ENCODE results near the gene TMEM139. TPM values are rescaled to one million over a fixed set of nuclear protein-coding genes. Genes with fewer than 3 reads are reported as not detected.

TMEM139 gene
- total RNA-seq, 1 donor from 2014 or later: 0.20 TPM

DNA sequence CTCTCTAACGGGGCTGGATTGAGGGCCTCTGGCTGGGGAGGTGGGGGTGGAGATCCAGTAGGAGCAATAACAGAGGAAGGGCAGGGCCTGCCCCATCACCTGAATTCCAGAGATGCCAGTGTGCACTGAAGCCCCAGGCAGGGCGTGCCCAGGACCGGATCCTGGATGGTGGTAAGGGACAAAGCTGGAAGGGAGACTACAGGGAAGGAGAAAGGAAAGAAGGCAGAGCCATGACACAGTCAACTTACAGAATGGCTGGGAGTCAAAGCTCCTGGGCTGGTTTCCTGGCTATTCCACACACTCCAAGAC, 666 bp downstream of the TMEM139 start:
- H3K9me3 Mint-ChIP-seq (ENCODE audit: unreplicated experiment): peaks cover 4% of the 10 kb centered on the region
- Histone ChIP-seq H3K27me3 (ENCODE audit: insufficient read depth, low read length) (no peaks in the 10 kb centered on the region), H3K79me2 (ENCODE audit: insufficient read depth, low read length) (peaks cover 22% of the 10 kb centered on the region), H4K20me1 (ENCODE audit: insufficient read depth, low read length) (peaks cover 12% of the 10 kb centered on the region), H3K9me3 (ENCODE audit: insufficient read depth, low read depth, low read length) (no peaks in the 10 kb centered on the region), H3K4me3 (ENCODE audit: insufficient read depth, low read depth, low read length) (no peak overlapping the region), H3K9ac (ENCODE audit: low read length) (no peak overlapping the region), H3K36me3 (ENCODE audit: insufficient read depth, low read length) (no peaks in the 10 kb centered on the region), H3K4me2 (ENCODE audit: low read length) (no peak overlapping the region), H3K27ac (ENCODE audit: low read depth, low read length) (no peak overlapping the region), H2AFZ (ENCODE audit: low read depth, low read length) (no peak overlapping the region), H3K4me1 (ENCODE audit: insufficient read depth, low read length) (peaks cover 7% of the 10 kb centered on the region)
- H3K4me3 Mint-ChIP-seq (ENCODE audit: unreplicated experiment): no peak overlapping the region
- FAIRE-seq (no peak), DNase-seq (ENCODE audit: low read depth) (no peak)
- H3K36me3 Mint-ChIP-seq (ENCODE audit: low read depth, unreplicated experiment): no peaks in the 10 kb centered on the region
- peaks cover 13% of the 10 kb centered on the region for H3K4me1 Mint-ChIP-seq (ENCODE audit: low read depth, unreplicated experiment)
- H3K27ac Mint-ChIP-seq (ENCODE audit: unreplicated experiment): peak overlapping the region; percentile 68
- TF ChIP-seq EZH2 (IDR thresholded peaks at IDR 0.05; ENCODE audit: insufficient read depth, low read length): no peak
- TF ChIP-seq, protein P1, sequence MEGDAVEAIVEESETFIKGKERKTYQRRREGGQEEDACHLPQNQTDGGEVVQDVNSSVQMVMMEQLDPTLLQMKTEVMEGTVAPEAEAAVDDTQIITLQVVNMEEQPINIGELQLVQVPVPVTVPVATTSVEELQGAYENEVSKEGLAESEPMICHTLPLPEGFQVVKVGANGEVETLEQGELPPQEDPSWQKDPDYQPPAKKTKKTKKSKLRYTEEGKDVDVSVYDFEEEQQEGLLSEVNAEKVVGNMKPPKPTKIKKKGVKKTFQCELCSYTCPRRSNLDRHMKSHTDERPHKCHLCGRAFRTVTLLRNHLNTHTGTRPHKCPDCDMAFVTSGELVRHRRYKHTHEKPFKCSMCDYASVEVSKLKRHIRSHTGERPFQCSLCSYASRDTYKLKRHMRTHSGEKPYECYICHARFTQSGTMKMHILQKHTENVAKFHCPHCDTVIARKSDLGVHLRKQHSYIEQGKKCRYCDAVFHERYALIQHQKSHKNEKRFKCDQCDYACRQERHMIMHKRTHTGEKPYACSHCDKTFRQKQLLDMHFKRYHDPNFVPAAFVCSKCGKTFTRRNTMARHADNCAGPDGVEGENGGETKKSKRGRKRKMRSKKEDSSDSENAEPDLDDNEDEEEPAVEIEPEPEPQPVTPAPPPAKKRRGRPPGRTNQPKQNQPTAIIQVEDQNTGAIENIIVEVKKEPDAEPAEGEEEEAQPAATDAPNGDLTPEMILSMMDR (IDR thresholded peaks at IDR 0.05; ENCODE audit: insufficient read depth, low read depth, low read length): no peak
- no peaks in the 10 kb centered on the region for H3K27me3 Mint-ChIP-seq (ENCODE audit: low read depth, unreplicated experiment)

DNA sequence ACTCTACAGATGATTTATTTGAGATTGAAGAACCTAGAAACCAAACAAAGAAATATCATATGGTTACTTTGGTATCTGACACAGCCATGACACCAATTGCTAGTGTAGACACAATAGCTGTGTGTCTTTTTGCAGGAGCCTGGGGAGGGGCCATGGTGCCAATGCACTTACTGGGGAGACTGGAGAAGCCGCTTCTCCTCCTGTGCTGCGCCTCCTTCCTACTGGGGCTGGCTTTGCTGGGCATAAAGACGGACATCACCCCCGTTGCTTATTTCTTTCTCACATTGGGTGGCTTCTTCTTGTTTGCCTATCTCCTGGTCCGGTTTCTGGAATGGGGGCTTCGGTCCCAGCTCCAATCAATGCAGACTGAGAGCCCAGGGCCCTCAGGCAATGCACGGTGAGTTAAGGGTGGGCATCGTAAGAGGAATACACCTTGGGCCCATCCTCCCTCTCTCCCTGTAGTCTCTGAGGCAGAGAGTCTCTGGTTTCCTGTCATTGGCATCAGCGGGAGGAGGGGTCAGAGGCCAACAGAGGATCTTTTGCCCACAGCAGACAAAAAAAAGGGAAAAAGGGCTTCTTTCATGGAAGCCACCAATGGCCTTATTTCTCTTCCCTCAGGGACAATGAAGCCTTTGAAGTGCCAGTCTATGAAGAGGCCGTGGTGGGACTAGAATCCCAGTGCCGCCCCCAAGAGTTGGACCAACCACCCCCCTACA, 1.2 kb downstream of the TMEM139 start:
- Histone ChIP-seq H3K4me1 (ENCODE audit: insufficient read depth, low read length) (peaks cover 8% of the 10 kb centered on the region), H3K9ac (ENCODE audit: low read length) (no peak overlapping the region), H3K27me3 (ENCODE audit: insufficient read depth, low read length) (no peaks in the 10 kb centered on the region), H3K9me3 (ENCODE audit: insufficient read depth, low read depth, low read length) (no peaks in the 10 kb centered on the region), H3K79me2 (ENCODE audit: insufficient read depth, low read length) (peaks cover 28% of the 10 kb centered on the region), H3K36me3 (ENCODE audit: insufficient read depth, low read length) (no peaks in the 10 kb centered on the region), H3K27ac (ENCODE audit: low read depth, low read length) (no peak overlapping the region), H3K4me3 (ENCODE audit: insufficient read depth, low read depth, low read length) (no peak overlapping the region), H4K20me1 (ENCODE audit: insufficient read depth, low read length) (peaks cover 18% of the 10 kb centered on the region), H2AFZ (ENCODE audit: low read depth, low read length) (no peak overlapping the region), H3K4me2 (ENCODE audit: low read length) (no peak overlapping the region)
- no peaks in the 10 kb centered on the region for H3K27me3 Mint-ChIP-seq (ENCODE audit: low read depth, unreplicated experiment)
- H3K9me3 Mint-ChIP-seq (ENCODE audit: unreplicated experiment): peaks cover 4% of the 10 kb centered on the region
- H3K4me3 Mint-ChIP-seq (ENCODE audit: unreplicated experiment): no peak overlapping the region
- no peak for FAIRE-seq
- no peak overlapping the region for H3K27ac Mint-ChIP-seq (ENCODE audit: unreplicated experiment)
- no peaks in the 10 kb centered on the region for H3K36me3 Mint-ChIP-seq (ENCODE audit: low read depth, unreplicated experiment)
- H3K4me1 Mint-ChIP-seq (ENCODE audit: low read depth, unreplicated experiment): peaks cover 13% of the 10 kb centered on the region
- TF ChIP-seq, protein P1 (IDR thresholded peaks at IDR 0.05; ENCODE audit: insufficient read depth, low read depth, low read length): no peak
- TF ChIP-seq EZH2 (IDR thresholded peaks at IDR 0.05; ENCODE audit: insufficient read depth, low read length): no peak
- no peak for DNase-seq (ENCODE audit: low read depth)

DNA sequence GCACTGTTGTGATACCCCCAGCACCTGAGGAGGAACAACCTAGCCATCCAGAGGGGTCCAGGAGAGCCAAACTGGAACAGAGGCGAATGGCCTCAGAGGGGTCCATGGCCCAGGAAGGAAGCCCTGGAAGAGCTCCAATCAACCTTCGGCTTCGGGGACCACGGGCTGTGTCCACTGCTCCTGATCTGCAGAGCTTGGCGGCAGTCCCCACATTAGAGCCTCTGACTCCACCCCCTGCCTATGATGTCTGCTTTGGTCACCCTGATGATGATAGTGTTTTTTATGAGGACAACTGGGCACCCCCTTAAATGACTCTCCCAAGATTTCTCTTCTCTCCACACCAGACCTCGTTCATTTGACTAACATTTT, 1.7 kb downstream of the TMEM139 start:
- Mint-ChIP-seq H3K9me3 (ENCODE audit: unreplicated experiment) (peaks cover 4% of the 10 kb centered on the region), H3K4me1 (ENCODE audit: low read depth, unreplicated experiment) (peaks cover 12% of the 10 kb centered on the region), H3K27ac (ENCODE audit: unreplicated experiment) (no peak overlapping the region), H3K4me3 (ENCODE audit: unreplicated experiment) (peak overlapping the region; percentile 61), H3K36me3 (ENCODE audit: low read depth, unreplicated experiment) (peaks cover 2% of the 10 kb centered on the region), H3K27me3 (ENCODE audit: low read depth, unreplicated experiment) (no peaks in the 10 kb centered on the region)
- no peak overlapping the region for H3K27ac ChIP-seq (ENCODE audit: low read depth, low read length)
- H2AFZ ChIP-seq (ENCODE audit: low read depth, low read length): no peak overlapping the region
- no peak overlapping the region for H3K4me2 ChIP-seq (ENCODE audit: low read length)
- H3K4me3 ChIP-seq (ENCODE audit: insufficient read depth, low read depth, low read length): no peak overlapping the region
- FAIRE-seq (no peak), DNase-seq (ENCODE audit: low read depth) (no peak)
- H3K27me3 ChIP-seq (ENCODE audit: insufficient read depth, low read length): no peaks in the 10 kb centered on the region
- peaks cover 33% of the 10 kb centered on the region for H3K79me2 ChIP-seq (ENCODE audit: insufficient read depth, low read length)
- H3K36me3 ChIP-seq (ENCODE audit: insufficient read depth, low read length): no peaks in the 10 kb centered on the region
- H3K4me1 ChIP-seq (ENCODE audit: insufficient read depth, low read length): peaks cover 8% of the 10 kb centered on the region
- TF ChIP-seq, protein P1 (IDR thresholded peaks at IDR 0.05; ENCODE audit: insufficient read depth, low read depth, low read length): no peak
- no peak for TF ChIP-seq EZH2 (IDR thresholded peaks at IDR 0.05; ENCODE audit: insufficient read depth, low read length)
- peaks cover 21% of the 10 kb centered on the region for H4K20me1 ChIP-seq (ENCODE audit: insufficient read depth, low read length)
- no peak overlapping the region for H3K9ac ChIP-seq (ENCODE audit: low read length)
- H3K9me3 ChIP-seq (ENCODE audit: insufficient read depth, low read depth, low read length): no peaks in the 10 kb centered on the region

All from astrocyte (in vitro differentiated cells and primary cell).